ENCODE data around the gene INPP5E.

INPP5E gene, protein sequence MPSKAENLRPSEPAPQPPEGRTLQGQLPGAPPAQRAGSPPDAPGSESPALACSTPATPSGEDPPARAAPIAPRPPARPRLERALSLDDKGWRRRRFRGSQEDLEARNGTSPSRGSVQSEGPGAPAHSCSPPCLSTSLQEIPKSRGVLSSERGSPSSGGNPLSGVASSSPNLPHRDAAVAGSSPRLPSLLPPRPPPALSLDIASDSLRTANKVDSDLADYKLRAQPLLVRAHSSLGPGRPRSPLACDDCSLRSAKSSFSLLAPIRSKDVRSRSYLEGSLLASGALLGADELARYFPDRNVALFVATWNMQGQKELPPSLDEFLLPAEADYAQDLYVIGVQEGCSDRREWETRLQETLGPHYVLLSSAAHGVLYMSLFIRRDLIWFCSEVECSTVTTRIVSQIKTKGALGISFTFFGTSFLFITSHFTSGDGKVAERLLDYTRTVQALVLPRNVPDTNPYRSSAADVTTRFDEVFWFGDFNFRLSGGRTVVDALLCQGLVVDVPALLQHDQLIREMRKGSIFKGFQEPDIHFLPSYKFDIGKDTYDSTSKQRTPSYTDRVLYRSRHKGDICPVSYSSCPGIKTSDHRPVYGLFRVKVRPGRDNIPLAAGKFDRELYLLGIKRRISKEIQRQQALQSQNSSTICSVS

DNA sequence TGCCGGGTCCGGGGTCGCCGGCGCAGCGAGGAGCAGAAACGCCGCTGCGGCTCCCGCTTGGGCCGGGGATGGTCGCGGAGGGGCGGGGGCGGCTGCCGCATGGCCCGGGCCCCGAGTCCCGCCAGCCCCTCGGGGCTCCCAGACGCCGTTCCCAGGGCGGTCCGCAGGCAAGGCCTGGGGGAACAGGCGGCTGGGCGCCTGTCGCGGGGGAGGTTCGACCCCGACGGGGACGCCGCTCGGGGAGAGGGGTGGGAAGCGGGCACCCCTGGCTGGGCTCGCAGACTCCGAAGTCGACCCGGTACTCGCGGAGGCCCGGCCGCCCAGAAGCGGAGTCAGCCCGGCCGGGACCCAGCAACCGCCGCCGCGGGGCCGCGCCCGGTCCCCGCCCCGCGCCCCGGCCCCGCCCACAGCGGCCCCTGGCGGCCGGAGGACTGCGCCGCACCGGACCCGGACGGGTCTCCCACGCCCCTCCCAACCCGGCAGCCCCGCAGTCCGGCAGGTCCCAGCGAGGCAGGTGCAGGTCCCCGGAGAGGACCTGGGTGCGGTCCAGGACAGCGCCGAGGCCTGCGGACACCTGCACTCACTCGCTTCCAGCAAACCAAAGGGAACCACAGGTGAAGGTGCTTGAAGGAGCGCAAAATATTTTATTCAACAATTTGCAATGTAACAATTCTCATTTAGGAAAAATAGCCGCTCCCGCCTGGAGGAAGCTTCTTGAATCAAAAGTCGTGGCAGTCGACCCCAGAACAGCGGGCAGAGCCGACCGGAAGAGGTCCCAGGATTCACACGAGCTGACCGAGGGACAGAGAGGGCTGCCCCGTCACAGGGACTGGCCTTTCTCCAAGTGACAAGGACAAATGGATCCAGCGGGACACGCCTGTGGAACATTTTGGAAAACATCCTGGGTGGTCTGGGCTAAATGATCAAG is at the start of gene INPP5E:
Gene INPP5E, minus strand, starts transcription at position 365 of the 928 bp plus-strand sequence. CDS start 426 bp downstream, outside the sequence.
- DNase-seq: peak; percentile 94

- DNase-seq: peak; percentile 92
Observed at GRCh38 chr9:136488247-136489214, 48.9 kb upstream of the INPP5E start.

- DNase-seq: no peak
Observed at GRCh38 chr9:136487672-136488071, 48.0 kb upstream of the INPP5E start.

DNA sequence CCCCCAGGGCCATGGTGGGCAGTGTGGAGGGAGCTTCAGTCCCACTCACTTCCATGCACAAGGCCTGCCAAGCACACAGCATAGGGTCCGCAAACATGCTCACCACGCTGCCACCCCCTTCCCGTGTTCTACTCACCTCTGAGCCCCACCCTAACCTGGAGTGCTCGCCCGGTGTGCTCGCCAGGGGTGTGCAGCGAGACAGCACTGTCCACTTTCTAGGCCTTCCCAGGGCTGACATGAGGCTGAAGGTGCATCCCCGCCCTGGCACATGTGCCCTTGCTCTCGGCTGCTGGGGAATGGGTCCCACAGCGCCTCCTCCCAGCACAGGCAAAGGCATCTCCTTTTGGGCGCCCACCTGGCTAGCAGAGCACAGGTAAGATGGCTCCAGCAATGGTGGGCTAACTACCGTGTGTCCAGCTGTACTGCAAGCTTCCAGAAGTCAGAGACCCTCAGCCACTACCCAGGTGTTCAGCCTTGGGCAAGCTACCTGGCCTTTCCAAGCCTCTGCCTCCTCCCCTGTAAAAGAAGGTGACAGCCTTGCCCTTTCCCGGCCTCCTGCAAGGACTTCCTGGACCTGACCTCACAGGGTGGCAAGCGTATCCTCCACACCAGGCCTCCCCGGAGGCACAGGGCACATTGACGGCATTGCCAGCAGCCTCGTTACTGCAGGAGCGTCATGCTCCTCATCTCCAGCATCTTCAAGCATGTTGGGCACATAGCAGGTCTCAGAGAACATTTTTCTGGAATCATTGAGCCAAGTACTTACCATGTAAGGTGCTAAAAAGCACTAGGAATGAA is 47.4 kb upstream of the INPP5E start:
- no peak for DNase-seq

DNA sequence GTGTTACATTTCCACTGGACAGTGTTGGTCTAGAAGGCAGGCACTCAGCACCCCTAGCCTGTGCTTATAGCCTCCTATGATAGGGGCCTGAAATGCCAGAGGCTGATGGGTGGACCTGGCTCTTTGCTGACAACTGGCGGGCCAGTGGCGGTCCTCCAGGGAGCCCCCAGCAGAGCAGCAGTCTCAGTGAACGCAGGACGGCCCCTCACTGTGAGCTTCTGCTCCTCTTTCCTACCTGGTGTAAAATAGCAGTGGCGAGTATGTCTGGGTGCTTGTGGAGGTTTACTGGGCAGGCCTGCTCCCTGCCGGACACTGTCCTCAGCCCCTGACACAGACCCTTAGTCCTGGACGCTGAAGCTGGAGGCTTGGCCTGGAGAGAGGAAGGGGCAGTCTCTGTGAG is 46.5 kb upstream of the INPP5E start:
- DNase-seq: no peak

- DNase-seq: peak; percentile 95
Observed at GRCh38 chr9:136485049-136486045, 45.7 kb upstream of the INPP5E start.

GRCh38 chr9:136484153-136485048 is 44.8 kb upstream of the INPP5E start:
- DNase-seq: peak; percentile 70

- peak; percentile 98 for DNase-seq
Observed at GRCh38 chr9:136483589-136484152, 44.0 kb upstream of the INPP5E start.

GRCh38 chr9:136482793-136483588 is 43.3 kb upstream of the INPP5E start, which contains the start of gene SEC16A:
Gene SEC16A, minus strand, starts transcription at chr9:136483040. Its CDS starts 5,425 bp downstream, at chr9:136477615.
- DNase-seq: peak; percentile 100

DNA sequence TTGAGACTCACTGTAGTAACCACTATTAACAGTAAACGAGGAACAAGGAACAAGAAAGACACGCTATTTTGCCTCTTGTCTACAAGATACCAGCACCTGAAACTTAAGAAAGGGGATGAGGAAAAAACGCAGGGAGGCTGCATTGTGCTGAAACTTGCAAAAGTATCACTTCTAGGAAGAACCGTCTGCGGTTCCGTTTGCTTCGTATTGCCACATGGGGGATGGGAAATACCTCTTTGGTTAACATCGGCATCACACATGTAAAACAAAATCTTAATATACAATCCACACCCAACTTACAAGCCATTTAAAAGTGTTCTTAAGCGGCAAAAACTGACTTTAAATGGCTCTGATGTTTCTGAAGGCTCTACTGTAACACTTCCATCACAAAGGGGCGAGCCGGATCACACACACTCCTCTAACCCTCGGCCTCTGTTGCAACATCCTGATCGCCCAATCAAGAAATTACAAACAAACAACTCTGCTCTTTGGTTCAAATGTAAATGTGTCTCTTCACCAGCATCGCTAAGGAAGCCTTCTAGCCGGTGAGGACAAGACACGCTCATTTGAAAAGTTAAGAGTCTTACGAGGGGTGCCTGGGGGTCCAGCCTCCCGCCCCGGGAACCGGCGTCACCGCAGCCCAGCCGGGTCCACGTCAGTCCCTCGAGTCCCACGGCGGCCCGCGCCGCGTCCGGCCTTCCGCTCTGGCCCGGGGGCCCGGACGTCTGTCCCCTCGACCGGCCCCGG is 42.6 kb upstream of the INPP5E start:
- DNase-seq: no peak

DNA sequence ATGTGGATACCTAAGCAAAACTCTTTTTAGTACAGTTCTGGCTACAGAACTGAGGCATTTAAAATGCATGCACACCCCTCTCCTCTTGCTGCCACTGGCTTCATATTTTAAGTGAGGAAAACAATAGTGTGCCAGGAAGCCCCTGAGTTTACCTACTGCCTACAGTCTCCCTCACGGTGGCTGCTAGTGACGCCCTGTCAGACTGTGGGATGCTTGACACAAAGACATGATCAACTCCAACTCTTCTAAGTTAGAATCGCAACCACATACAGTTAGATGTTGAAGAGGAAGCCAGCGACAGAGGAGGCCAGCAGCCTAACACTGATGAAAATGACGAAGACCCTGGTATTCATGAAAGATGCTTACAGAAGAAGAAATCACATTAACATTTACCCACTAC is 41.9 kb upstream of the INPP5E start:
- DNase-seq: no peak

DNA sequence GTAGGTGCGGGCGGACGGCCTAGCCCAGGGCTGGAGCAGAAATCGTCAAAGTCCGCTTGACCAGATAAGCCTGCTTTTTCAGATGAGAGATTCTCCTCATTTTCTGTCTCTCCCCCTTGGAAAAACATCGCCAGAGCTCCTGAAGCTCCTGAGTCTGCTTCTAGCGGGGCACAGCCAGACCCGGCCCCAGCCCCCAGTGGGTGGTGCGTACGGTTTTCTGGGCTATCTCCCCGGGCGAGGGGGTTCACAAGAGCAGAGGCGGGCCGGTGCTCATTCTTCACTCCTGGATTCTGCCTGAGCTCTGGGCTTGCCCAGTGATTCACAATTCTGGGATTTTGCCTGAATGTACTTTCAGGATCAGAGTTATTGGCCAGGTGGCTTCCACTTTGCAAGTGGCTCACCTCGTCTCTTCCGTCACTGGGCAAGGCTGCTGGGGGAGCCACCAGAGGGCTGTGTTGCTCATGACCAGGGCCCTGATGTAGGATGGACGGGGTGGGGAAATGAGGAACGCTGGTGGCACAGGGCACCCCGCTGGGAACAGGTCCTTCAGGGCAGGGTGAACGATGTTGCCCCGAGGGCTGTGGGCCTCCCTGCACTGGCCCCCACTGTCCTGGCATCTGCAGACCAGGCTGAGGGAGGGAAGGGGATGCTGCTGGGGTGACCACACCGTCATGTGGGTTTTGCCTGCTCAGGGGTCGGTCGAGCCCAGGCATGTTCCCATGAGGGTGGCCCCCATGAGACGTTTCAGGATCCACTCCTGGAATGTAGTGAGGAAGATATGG is 36.9 kb upstream of the INPP5E start:
- no peak for DNase-seq

- no peak for DNase-seq
Observed at GRCh38 chr9:136474974-136475865, 35.6 kb upstream of the INPP5E start.

- DNase-seq: no peak
Observed at GRCh38 chr9:136474021-136474640, 34.5 kb upstream of the INPP5E start.
